CD14-positive monocyte (primary cell): ENCODE results near the gene RCN2. TPM values are rescaled to one million over a fixed set of nuclear protein-coding genes. Genes with fewer than 3 reads are reported as not detected.
A peak's percentile ranks its signal among the peaks of the same experiment; 100 is the strongest.
"Not testable (repeated sequence)": the region's sequence is repeated elsewhere in the genome, so short reads cannot be mapped to it uniquely, and the experiment has no call there.

ENCODE experiments used
- DNase-seq, 3 donors: peaks; one replicate each; pipeline ENCODE4 v3.0.0-alpha.2; 2011 to 2022
- H2AFZ ChIP-seq: 2 replicates; pipeline ENCODE4 v1.6.0; 2012; ENCODE audit warnings: mild to moderate bottlenecking, low read depth, low read length, inconsistent platforms; ENCODE audit not compliant: insufficient read depth, poor library complexity, severe bottlenecking
- H3K27ac ChIP-seq, 2 donors: 1 replicate in 1 of 2; 2 replicates in 1 of 2; pipeline ENCODE4 v1.5.1; 2012 to 2013; ENCODE audit warnings: low read length in 2 of 2, control low read depth in 1 of 2, inconsistent platforms in 1 of 2, low read depth in 1 of 2, mild to moderate bottlenecking in 1 of 2
- H3K27me3 ChIP-seq, 2 donors: one replicate each; pipeline versions ENCODE4 v1.6.0 to v1.6.1; 2011 to 2013; ENCODE audit warnings: low read length in 2 of 2; ENCODE audit not compliant: control insufficient read depth in 2 of 2, insufficient read depth in 2 of 2
- H3K36me3 ChIP-seq, 2 donors: replicated peaks in 1 of 2; 1 replicate in 1 of 2; 2 replicates in 1 of 2; pipeline versions ENCODE4 v1.5.1 to v1.6.1; 2012 to 2013; ENCODE audit warnings: low read length in 2 of 2, control low read depth in 1 of 2, inconsistent platforms in 1 of 2, mild to moderate bottlenecking in 1 of 2; ENCODE audit not compliant: insufficient read depth in 2 of 2, control insufficient read depth in 1 of 2
- H3K4me1 ChIP-seq, 2 donors: 1 replicate in 1 of 2; 2 replicates in 1 of 2; pipeline versions ENCODE4 v1.5.1 to v1.6.1; 2012 to 2013; ENCODE audit warnings: low read length in 2 of 2, control low read depth in 1 of 2, inconsistent platforms in 1 of 2, mild to moderate bottlenecking in 1 of 2, moderate library complexity in 1 of 2; ENCODE audit not compliant: insufficient read depth in 2 of 2, control insufficient read depth in 1 of 2
- H3K4me2 ChIP-seq: replicated peaks from 2 replicates; pipeline ENCODE3; 2012; ENCODE audit warnings: low read length, moderate library complexity, mild to moderate bottlenecking; ENCODE audit not compliant: poor library complexity, severe bottlenecking; ENCODE audit errors: extremely low read depth
- H3K4me3 ChIP-seq, 3 experiments: fragments of 200-600 bp in 1 of 3; sonication (generic) in 1 of 3; replicated peaks in 1 of 3; 1 replicate in 2 of 3; 2 replicates in 1 of 3; pipeline ENCODE4 v1.5.1; 2011 to 2013; ENCODE audit warnings: low read length in 3 of 3, mild to moderate bottlenecking in 3 of 3, control low read depth in 2 of 3, low read depth in 2 of 3, inconsistent platforms in 1 of 3, moderate library complexity in 1 of 3
- H3K79me2 ChIP-seq: 2 replicates; pipeline ENCODE4 v1.6.0; 2012; ENCODE audit warnings: mild to moderate bottlenecking, control low read depth, inconsistent platforms, low read length, moderate library complexity; ENCODE audit not compliant: insufficient read depth
- H3K9ac ChIP-seq: 2 replicates; pipeline ENCODE4 v1.6.0; 2017; ENCODE audit warnings: low read length, mild to moderate bottlenecking; ENCODE audit not compliant: insufficient read depth, poor library complexity, severe bottlenecking
- H3K9me3 ChIP-seq, 2 donors: replicated peaks in 1 of 2; 1 replicate in 1 of 2; 2 replicates in 1 of 2; pipeline versions ENCODE4 v1.5.1 to v1.6.1; 2012 to 2013; ENCODE audit warnings: low read length in 2 of 2, control low read depth in 1 of 2; ENCODE audit not compliant: control insufficient read depth in 1 of 2, insufficient read depth in 1 of 2
- H4K20me1 ChIP-seq: 2 replicates; pipeline ENCODE4 v1.6.0; 2012; ENCODE audit warnings: mild to moderate bottlenecking, low read length, control low read depth, moderate library complexity; ENCODE audit not compliant: insufficient read depth
- H3K27ac Mint-ChIP-seq, 7 donors: one replicate each; pipeline ENCODE4 v1.8.0; 2020; ENCODE audit warnings: mild to moderate bottlenecking in 7 of 7, mixed read lengths in 7 of 7, moderate library complexity in 6 of 7, inconsistent platforms in 2 of 7
- H3K27me3 Mint-ChIP-seq, 3 donors: one replicate each; pipeline ENCODE4 v1.8.0; 2021 to 2022; ENCODE audit warnings: low read depth in 3 of 3, mild to moderate bottlenecking in 3 of 3, mixed read lengths in 3 of 3, moderate library complexity in 3 of 3, inconsistent platforms in 1 of 3
- H3K36me3 Mint-ChIP-seq, 2 donors: one replicate each; pipeline ENCODE4 v1.8.0; 2020; ENCODE audit warnings: mixed read lengths in 2 of 2, inconsistent platforms in 1 of 2, mild to moderate bottlenecking in 1 of 2
- H3K4me1 Mint-ChIP-seq: one replicate; pipeline ENCODE4 v1.8.0; 2020; ENCODE audit warnings: mild to moderate bottlenecking, mixed read lengths
- H3K4me3 Mint-ChIP-seq, 2 donors: one replicate each; pipeline ENCODE4 v1.8.0; 2020; ENCODE audit warnings: mild to moderate bottlenecking in 2 of 2, mixed read lengths in 2 of 2, moderate library complexity in 1 of 2
- H3K9me3 Mint-ChIP-seq, 7 donors: one replicate each; pipeline ENCODE4 v1.8.0; 2020 to 2022; ENCODE audit warnings: mixed read lengths in 7 of 7, mild to moderate bottlenecking in 6 of 7, moderate library complexity in 6 of 7, inconsistent platforms in 2 of 7
- CTCF ChIP-seq: fragments of 200-600 bp; IDR thresholded peaks from one replicate; pipeline ENCODE4 v1.8.0; 2022; ENCODE audit warnings: antibody characterized with exemption, mild to moderate bottlenecking
- WGBS: methylation state at CpG from one replicate; pipeline ENCODE4 v1.1.5; 2013; ENCODE audit warnings: missing lambda C conversion rate; ENCODE audit not compliant: insufficient coverage; 5-methylcytosine and 5-hydroxymethylcytosine counted together
- intact Hi-C, 2 donors: fragments of 100-400 bp; cut with micrococcal nuclease; formaldehyde crosslinking; loops; one replicate each; pipeline versions ENCODE4 v1.15.0 to v1.15.1; 2023
- polyA plus RNA-seq, 3 donors: library from polyadenylated mRNA; depleted of rRNA in 1 of 3; unstranded in 2 of 3; stranded (reverse) in 1 of 3; fragments of 300-500 nt in 2 of 3; fragments of >200 nt in 1 of 3; fragmentation: Illumina TruSeq in 2 of 3; gene quantifications; 1 replicate in 2 of 3; 2 replicates in 1 of 3; pipeline ENCODE4 v1.2.3, GENCODE V29; 2012 to 2021

The RCN2 gene
- polyA plus RNA-seq, 3 donors = 7.1 to 16.4 (median 13.2) TPM

GRCh38 chr15:76899931-76900310, 31.6 kb upstream of the RCN2 start:
- Histone ChIP-seq H3K4me1 (peaks cover 16 to 26% of the 10 kb centered on the region in 2 donors), H3K79me2 (peaks cover 36% of the 10 kb centered on the region)
- Mint-ChIP-seq H3K36me3 (peaks cover 7 to 18% of the 10 kb centered on the region in 2 donors), H3K4me1 (peaks cover 34% of the 10 kb centered on the region)
- H3K9me3 ChIP-seq, H3K4me3 ChIP-seq, H3K27me3 Mint-ChIP-seq, H2AFZ ChIP-seq, H3K4me2 ChIP-seq, H3K9ac ChIP-seq, H3K36me3 ChIP-seq, H4K20me1 ChIP-seq, H3K27me3 ChIP-seq, DNase-seq, H3K27ac ChIP-seq, H3K27ac Mint-ChIP-seq, H3K9me3 Mint-ChIP-seq, H3K4me3 Mint-ChIP-seq: not testable (repeated sequence)
- WGBS = no CpG with 5 or more reads among the region's 6 CpGs
- intact Hi-C loops = loop anchor here in 1 of 2 donors (10.0 kb wide), 1 partner anchor 525 kb away; the partner anchor contains the start of genes HMG20A and PEAK1

GRCh38 chr15:76901965-76902364, 29.6 kb upstream of the RCN2 start:
- H3K36me3 Mint-ChIP-seq = peaks cover 9 to 12% of the 10 kb centered on the region in 2 donors
- DNase-seq = no peak
- no peaks in the 10 kb centered on the region for H3K9me3 ChIP-seq
- peaks cover 0 to 8% (median 2%) of the 10 kb centered on the region in 3 donors for H3K27me3 Mint-ChIP-seq
- H3K4me1 Mint-ChIP-seq = peaks cover 44% of the 10 kb centered on the region
- TF ChIP-seq CTCF = no peak
- no peak overlapping the region for H2AFZ ChIP-seq
- H3K36me3 ChIP-seq = no peaks in the 10 kb centered on the region
- no peak overlapping the region for H3K4me2 ChIP-seq
- no peaks in the 10 kb centered on the region for H4K20me1 ChIP-seq
- no peak overlapping the region for H3K4me3 ChIP-seq
- H3K27ac Mint-ChIP-seq = peak overlapping the region in 1 of 7 donors; percentile 37
- no peak overlapping the region for H3K9ac ChIP-seq
- H3K4me1 ChIP-seq = peaks cover 24 to 38% of the 10 kb centered on the region in 2 donors
- no peak overlapping the region for H3K27ac ChIP-seq
- H3K79me2 ChIP-seq = peaks cover 29% of the 10 kb centered on the region
- no peak overlapping the region for H3K4me3 Mint-ChIP-seq
- intact Hi-C loops = loop anchor here in 1 of 2 donors (10.0 kb wide), 1 partner anchor 523 kb away; the partner anchor contains the start of genes HMG20A and PEAK1
- no CpG with 5 or more reads among the region's 2 CpGs for WGBS
- H3K9me3 Mint-ChIP-seq = peaks cover 0 to 4% (median 0%) of the 10 kb centered on the region in 7 donors
- H3K27me3 ChIP-seq = no peaks in the 10 kb centered on the region
